ENCODE data around the gene PRKAG3. TPM values are rescaled to one million over a fixed set of nuclear protein-coding genes. Genes with fewer than 3 reads are reported as not detected.

Gene PRKAG3
- total RNA-seq, 1 donor from 2014 or later: 0.14 TPM

DNA sequence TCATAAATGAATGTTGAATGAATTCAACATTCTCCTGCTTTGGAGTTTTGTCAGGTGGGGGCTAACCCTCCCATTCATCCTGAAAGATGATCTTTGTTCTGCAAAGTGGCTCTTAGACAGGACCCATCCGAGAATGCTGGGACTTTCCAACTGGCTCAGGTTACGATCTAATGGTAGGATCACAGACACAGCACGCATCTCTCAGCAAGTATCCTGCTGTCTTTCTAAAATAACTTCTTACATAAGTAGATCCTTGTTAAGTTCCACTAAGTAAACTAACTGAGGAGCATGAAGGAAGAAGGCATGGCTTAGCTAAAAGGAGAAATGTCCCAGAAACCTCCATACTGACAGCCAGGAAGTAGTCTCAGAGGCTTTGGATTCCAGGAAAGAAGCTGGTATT lies 26.0 kb downstream of the PRKAG3 start:
- intact Hi-C loops (cut with micrococcal nuclease): no loop called here
- H3K27me3 ChIP-seq (ENCODE audit: low read depth): no peaks in the 10 kb centered on the region
- peaks cover 19% of the 10 kb centered on the region for H3K9me3 ChIP-seq (replicated peaks)
- peak overlapping the region; percentile 82 for H3K27ac ChIP-seq (replicated peaks)
- H3K36me3 ChIP-seq: peaks cover 6% of the 10 kb centered on the region
- H3K4me1 ChIP-seq: peaks cover 19% of the 10 kb centered on the region
- no peak for DNase-seq
- no peak for TF ChIP-seq CTCF (IDR thresholded peaks at IDR 0.05; ENCODE audit: borderline replicate concordance)
- peak overlapping the region; percentile 6 for H3K4me3 ChIP-seq

GRCh38 chr2:218804817-218805216 lies 26.8 kb downstream of the PRKAG3 start:
- DNase-seq: no peak
- Histone ChIP-seq H3K4me1 (peaks cover 19% of the 10 kb centered on the region), H3K27me3 (ENCODE audit: low read depth) (no peaks in the 10 kb centered on the region), H3K27ac (replicated peaks) (peak overlapping the region; percentile 82), H3K4me3 (no peak overlapping the region), H3K9me3 (replicated peaks) (peaks cover 19% of the 10 kb centered on the region), H3K36me3 (peaks cover 6% of the 10 kb centered on the region)
- intact Hi-C loops (cut with micrococcal nuclease): no loop called here
- no peak for TF ChIP-seq CTCF (IDR thresholded peaks at IDR 0.05; ENCODE audit: borderline replicate concordance)

- no peak for DNase-seq
- Histone ChIP-seq H3K36me3 (peaks cover 6% of the 10 kb centered on the region), H3K27me3 (ENCODE audit: low read depth) (no peaks in the 10 kb centered on the region), H3K9me3 (replicated peaks) (peaks cover 19% of the 10 kb centered on the region), H3K27ac (replicated peaks) (no peak overlapping the region), H3K4me3 (no peak overlapping the region), H3K4me1 (peaks cover 27% of the 10 kb centered on the region)
- TF ChIP-seq CTCF (IDR thresholded peaks at IDR 0.05; ENCODE audit: borderline replicate concordance): no peak
- intact Hi-C loops (cut with micrococcal nuclease): no loop called here
These were observed 29.1 kb downstream of the PRKAG3 start for GRCh38 chr2:218802386-218802994.

DNA sequence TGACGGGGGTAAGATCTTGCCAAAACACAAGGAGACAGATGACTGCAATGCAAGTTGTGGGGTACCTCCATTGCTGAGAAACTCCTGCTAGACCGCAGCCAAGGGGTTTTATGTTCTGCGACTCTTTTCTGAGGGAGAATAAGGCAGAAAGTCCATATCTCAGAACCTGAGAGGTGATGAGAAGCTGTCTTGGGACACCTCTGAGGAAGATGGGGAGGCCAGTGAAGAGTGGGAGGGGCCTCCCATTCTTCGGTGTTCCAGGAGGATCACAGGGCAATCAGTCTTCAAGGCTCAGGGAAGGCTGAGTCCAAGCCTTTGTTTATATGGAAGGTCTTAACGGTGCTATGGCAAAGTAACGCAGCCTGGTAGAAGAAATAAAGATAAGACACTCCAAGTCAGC lies 31.6 kb downstream of the PRKAG3 start:
- Histone ChIP-seq H3K4me1 (peaks cover 8% of the 10 kb centered on the region), H3K9me3 (replicated peaks) (peaks cover 18% of the 10 kb centered on the region), H3K4me3 (no peak overlapping the region), H3K27ac (replicated peaks) (no peak overlapping the region), H3K36me3 (peaks cover 6% of the 10 kb centered on the region), H3K27me3 (ENCODE audit: low read depth) (no peaks in the 10 kb centered on the region)
- intact Hi-C loops (cut with micrococcal nuclease): no loop called here
- no peak for DNase-seq
- no peak for TF ChIP-seq CTCF (IDR thresholded peaks at IDR 0.05; ENCODE audit: borderline replicate concordance)

GRCh38 chr2:218798767-218799504 lies 32.7 kb downstream of the PRKAG3 start:
- intact Hi-C loops (cut with micrococcal nuclease): no loop called here
- DNase-seq: no peak
- Histone ChIP-seq H3K36me3 (no peaks in the 10 kb centered on the region), H3K9me3 (replicated peaks) (peaks cover 7% of the 10 kb centered on the region), H3K27me3 (ENCODE audit: low read depth) (no peaks in the 10 kb centered on the region), H3K4me1 (peaks cover 8% of the 10 kb centered on the region), H3K27ac (replicated peaks) (no peak overlapping the region), H3K4me3 (no peak overlapping the region)
- TF ChIP-seq CTCF (IDR thresholded peaks at IDR 0.05; ENCODE audit: borderline replicate concordance): no peak

All from left ventricle myocardium inferior (tissue), 1 donor.